ENCODE data around the gene NCKIPSD.

- TF ChIP-seq POLR2A (IDR thresholded peaks at IDR 0.05) (no peak), CTCF (IDR thresholded peaks at IDR 0.05) (no peak)
Observed at GRCh38 chr3:48674505-48674904, 11.2 kb downstream of the NCKIPSD start.

Data from uterus (tissue), 2 donors.